K562 (cell line): ENCODE results near the gene DUSP5. TPM values are rescaled to one million over a fixed set of nuclear protein-coding genes. Genes with fewer than 3 reads are reported as not detected.

Source experiments
- BRD9 ChIP-seq: fragments of 450-650 bp; IDR thresholded peaks from 2 replicates; pipeline ENCODE4 v1.6.1; 2018; ENCODE audit warnings: low read depth; ENCODE audit not compliant: partially characterized antibody
- CSDE1 ChIP-seq, 2 experiments: fragments of 450-650 bp; IDR thresholded peaks; 2 replicates each; pipeline ENCODE4 v1.6.1; 2016; ENCODE audit warnings: mild to moderate bottlenecking in 1 of 2
- CTBP1 ChIP-seq: fragments of 450-650 bp; IDR thresholded peaks from 2 replicates; pipeline ENCODE4 v1.6.1; 2016; ENCODE audit warnings: borderline replicate concordance
- EP400 ChIP-seq: fragments of 450-650 bp; IDR thresholded peaks from 2 replicates; pipeline ENCODE4 v1.6.1; 2017; ENCODE audit warnings: antibody characterized with exemption, mild to moderate bottlenecking, moderate library complexity
- EZH2 ChIP-seq: IDR thresholded peaks from 2 replicates; pipeline ENCODE4 v1.6.1; 2012; ENCODE audit warnings: low read depth, mild to moderate bottlenecking, inconsistent platforms, low read length, borderline replicate concordance
- FOXA3 ChIP-seq, 2 experiments: fragments of 450-650 bp in 1 of 2; sonication (generic) in 1 of 2; formaldehyde crosslinking; IDR thresholded peaks in 1 of 2; conservative IDR thresholded peaks in 1 of 2; 2 replicates each; pipeline versions ENCODE4 v1.4.0 to v1.8.0; 2020 to 2022; ENCODE audit warnings: mild to moderate bottlenecking in 2 of 2, missing genetic modification reagents in 1 of 2
- HSF4 ChIP-seq: fragments of 250-450 bp; sonication (Bioruptor Pico); IDR thresholded peaks from 2 replicates; pipeline ENCODE4 v2.1.2; 2022; ENCODE audit warnings: mild to moderate bottlenecking, moderate library complexity, borderline replicate concordance
- IRF2 ChIP-seq: sonication (generic); formaldehyde crosslinking; IDR thresholded peaks from 2 replicates; pipeline ENCODE4 v1.8.1; 2022; ENCODE audit warnings: mild to moderate bottlenecking, missing genetic modification reagents
- L3MBTL2 ChIP-seq: fragments of 450-650 bp; IDR thresholded peaks from 2 replicates; pipeline ENCODE4 v1.6.1; 2016; ENCODE audit warnings: mild to moderate bottlenecking, moderate library complexity
- MTA1 ChIP-seq: fragments of 450-650 bp; IDR thresholded peaks from 2 replicates; pipeline ENCODE4 v1.6.1; 2017; ENCODE audit warnings: borderline replicate concordance
- NFXL1 ChIP-seq: fragments of 450-650 bp; formaldehyde crosslinking; IDR thresholded peaks from 2 replicates; pipeline ENCODE4 v1.4.0; 2021; ENCODE audit warnings: mild to moderate bottlenecking
- NR4A1 ChIP-seq, 2 experiments: fragments of 250-450 bp in 1 of 2; fragments of 450-650 bp in 1 of 2; sonication (Bioruptor Pico) in 1 of 2; IDR thresholded peaks; 2 replicates each; pipeline versions ENCODE4 v1.4.0 to v1.6.1; 2016 to 2020; ENCODE audit warnings: mild to moderate bottlenecking in 2 of 2, missing compliant biosample characterization in 1 of 2, missing genetic modification characterization in 1 of 2, moderate library complexity in 1 of 2
- NRF1 ChIP-seq, 2 experiments: fragments of 450-650 bp; IDR thresholded peaks in 1 of 2; conservative IDR thresholded peaks in 1 of 2; 2 replicates each; pipeline ENCODE4 v1.6.1; 2014; ENCODE audit warnings: mild to moderate bottlenecking in 2 of 2
- PHTF2 ChIP-seq: fragments of 250-450 bp; sonication (Bioruptor Pico); IDR thresholded peaks from 2 replicates; pipeline ENCODE4 v1.5.0; 2021; ENCODE audit warnings: mild to moderate bottlenecking
- RFX7 ChIP-seq: fragments of 250-450 bp; sonication (Bioruptor Pico); IDR thresholded peaks from 2 replicates; pipeline ENCODE4 v1.5.1; 2021; ENCODE audit warnings: mild to moderate bottlenecking
- SMAD1 ChIP-seq: fragments of 150-350 bp; IDR thresholded peaks from 2 replicates; pipeline ENCODE4 v1.6.1; 2014; ENCODE audit warnings: low read length, low read depth; ENCODE audit not compliant: partially characterized antibody
- SMC3 ChIP-seq: conservative IDR thresholded peaks from 2 replicates; pipeline ENCODE4 v1.6.1; 2011; ENCODE audit warnings: low read depth, low read length, improper control_type of control experiment; ENCODE audit not compliant: insufficient read depth
- ZKSCAN1 ChIP-seq: fragments of 150-350 bp; IDR thresholded peaks from 2 replicates; pipeline ENCODE4 v1.6.1; 2016; ENCODE audit warnings: low read depth, low read length
- ZNF277 ChIP-seq: fragments of 250-450 bp; sonication (Bioruptor Pico); IDR thresholded peaks from 2 replicates; pipeline ENCODE4 v1.8.0; 2022; ENCODE audit warnings: inconsistent platforms, mild to moderate bottlenecking, moderate library complexity, borderline replicate concordance
- ZNF444 ChIP-seq: fragments of 250-450 bp; sonication (Bioruptor Pico); IDR thresholded peaks from 2 replicates; pipeline ENCODE4 v1.4.0; 2020; ENCODE audit warnings: mild to moderate bottlenecking, moderate library complexity
- ZNF586 ChIP-seq: fragments of 450-650 bp; formaldehyde crosslinking; conservative IDR thresholded peaks from 2 replicates; pipeline ENCODE4 v1.4.0; 2020; ENCODE audit warnings: mild to moderate bottlenecking, moderate library complexity
- ZNF707 ChIP-seq: fragments of 250-450 bp; sonication (Bioruptor Pico); conservative IDR thresholded peaks from 2 replicates; pipeline ENCODE4 v1.8.0; 2022; ENCODE audit warnings: inconsistent platforms, mild to moderate bottlenecking, moderate library complexity
- polyA plus RNA-seq, 8 experiments: library from polyadenylated mRNA; depleted of rRNA in 4 of 8; stranded (reverse) in 5 of 8; unstranded in 3 of 8; fragments of >200 nt; fragmentation: Nextera tagmentation in 2 of 8; fragmentation: Illumina TruSeq in 1 of 8; extraction: Ambion mirVana in 2 of 8; extraction: Trizol in 1 of 8; gene quantifications; 2 replicates each; pipeline versions ENCODE4 v1.2.1 to v1.2.3, GENCODE V29; 2011 to 2014; ENCODE audit warnings: inconsistent platforms in 1 of 8, missing spikeins in 1 of 8
- total RNA-seq, 7 experiments: library from RNA; depleted of rRNA in 6 of 7; stranded (reverse); fragments of >200 nt in 6 of 7; fragmentation: Illumina TruSeq in 2 of 7; extraction: Trizol in 2 of 7; gene quantifications; 2 replicates each; pipeline versions ENCODE4 v1.2.1 to v1.2.3, GENCODE V29; 2011 to 2021; ENCODE audit warnings: low replicate concordance in 1 of 7
- TF ChIP-seq, protein P1 (sequence below): IDR thresholded peaks from 3 replicates; pipeline ENCODE4 v1.6.1; 2011; ENCODE audit warnings: borderline replicate concordance, mild to moderate bottlenecking; ENCODE audit not compliant: insufficient read length, insufficient read depth
- TF ChIP-seq, protein P2 (sequence below): fragments of 250-450 bp; sonication (Bioruptor Pico); IDR thresholded peaks from 2 replicates; pipeline ENCODE4 v1.5.0; 2020; ENCODE audit warnings: mild to moderate bottlenecking

Gene DUSP5
- total and polyA plus RNA-seq, 9 of the 15 experiments (the other 6 are each of a cell fraction or from before 2014, with no cell fraction given): 0.49 to 3.4 (median 2.0) TPM

DNA sequence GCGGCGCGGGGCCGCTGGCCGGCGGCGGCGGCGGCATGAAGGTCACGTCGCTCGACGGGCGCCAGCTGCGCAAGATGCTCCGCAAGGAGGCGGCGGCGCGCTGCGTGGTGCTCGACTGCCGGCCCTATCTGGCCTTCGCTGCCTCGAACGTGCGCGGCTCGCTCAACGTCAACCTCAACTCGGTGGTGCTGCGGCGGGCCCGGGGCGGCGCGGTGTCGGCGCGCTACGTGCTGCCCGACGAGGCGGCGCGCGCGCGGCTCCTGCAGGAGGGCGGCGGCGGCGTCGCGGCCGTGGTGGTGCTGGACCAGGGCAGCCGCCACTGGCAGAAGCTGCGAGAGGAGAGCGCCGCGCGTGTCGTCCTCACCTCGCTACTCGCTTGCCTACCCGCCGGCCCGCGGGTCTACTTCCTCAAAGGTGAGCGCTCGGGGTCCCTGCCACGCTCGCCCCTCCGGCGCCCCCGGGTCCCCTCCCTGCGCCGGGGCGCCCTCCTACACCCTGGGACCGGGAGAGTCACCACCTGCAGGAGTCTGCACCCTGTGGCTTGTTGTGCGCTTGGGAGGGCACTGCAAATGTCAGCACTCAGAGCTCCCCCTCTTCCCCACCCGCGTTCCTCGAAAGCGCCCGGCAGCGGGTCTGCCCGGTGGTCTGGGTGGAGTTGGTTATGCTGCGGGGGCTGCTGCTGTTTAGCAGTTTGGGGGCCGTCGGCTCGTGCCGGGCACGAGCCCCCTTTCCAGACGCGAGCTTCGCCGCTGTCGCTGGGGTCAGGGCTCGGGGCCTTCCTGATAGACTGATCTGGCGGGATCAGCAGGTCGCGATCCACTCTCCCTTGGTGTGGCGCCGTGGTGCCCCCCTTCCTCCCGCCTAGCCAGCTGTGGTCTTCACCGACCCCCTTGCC is 627 bp downstream of the DUSP5 start (continued):
- no peak for TF ChIP-seq ZNF277 (CRISPR knock-in tag)
- TF ChIP-seq FOXA3 (CRISPR knock-in tag; conservative IDR thresholded peaks at IDR 0.05 in 1 of 2, IDR thresholded peaks at IDR 0.05 in 1 of 2): no peak
- TF ChIP-seq CTBP1: no peak; the same call in 1 of the 2 replicates
- peak; percentile 62 for TF ChIP-seq L3MBTL2
- TF ChIP-seq, protein P1, sequence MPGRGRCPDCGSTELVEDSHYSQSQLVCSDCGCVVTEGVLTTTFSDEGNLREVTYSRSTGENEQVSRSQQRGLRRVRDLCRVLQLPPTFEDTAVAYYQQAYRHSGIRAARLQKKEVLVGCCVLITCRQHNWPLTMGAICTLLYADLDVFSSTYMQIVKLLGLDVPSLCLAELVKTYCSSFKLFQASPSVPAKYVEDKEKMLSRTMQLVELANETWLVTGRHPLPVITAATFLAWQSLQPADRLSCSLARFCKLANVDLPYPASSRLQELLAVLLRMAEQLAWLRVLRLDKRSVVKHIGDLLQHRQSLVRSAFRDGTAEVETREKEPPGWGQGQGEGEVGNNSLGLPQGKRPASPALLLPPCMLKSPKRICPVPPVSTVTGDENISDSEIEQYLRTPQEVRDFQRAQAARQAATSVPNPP: no peak
- TF ChIP-seq NR4A1 (CRISPR knock-in tag; IDR thresholded peaks at IDR 0.05): no peak
- no peak for TF ChIP-seq NR4A1 (tag; IDR thresholded peaks at IDR 0.05)
- no peak for TF ChIP-seq SMC3
- TF ChIP-seq, protein P2, sequence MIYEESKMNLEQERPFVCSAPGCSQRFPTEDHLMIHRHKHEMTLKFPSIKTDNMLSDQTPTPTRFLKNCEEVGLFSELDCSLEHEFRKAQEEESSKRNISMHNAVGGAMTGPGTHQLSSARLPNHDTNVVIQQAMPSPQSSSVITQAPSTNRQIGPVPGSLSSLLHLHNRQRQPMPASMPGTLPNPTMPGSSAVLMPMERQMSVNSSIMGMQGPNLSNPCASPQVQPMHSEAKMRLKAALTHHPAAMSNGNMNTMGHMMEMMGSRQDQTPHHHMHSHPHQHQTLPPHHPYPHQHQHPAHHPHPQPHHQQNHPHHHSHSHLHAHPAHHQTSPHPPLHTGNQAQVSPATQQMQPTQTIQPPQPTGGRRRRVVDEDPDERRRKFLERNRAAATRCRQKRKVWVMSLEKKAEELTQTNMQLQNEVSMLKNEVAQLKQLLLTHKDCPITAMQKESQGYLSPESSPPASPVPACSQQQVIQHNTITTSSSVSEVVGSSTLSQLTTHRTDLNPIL (CRISPR knock-in tag): no peak
- TF ChIP-seq HSF4: no peak
- no peak for TF ChIP-seq ZNF707 (CRISPR knock-in tag)
- TF ChIP-seq EP400: no peak
- no peak for TF ChIP-seq EZH2
- TF ChIP-seq SMAD1: no peak
- no peak for TF ChIP-seq ZKSCAN1
- peak in 1 of 2 experiments; percentile 43; a peak in 1 of 4 replicates for TF ChIP-seq NRF1 (conservative IDR thresholded peaks at IDR 0.05 in 1 of 2, IDR thresholded peaks at IDR 0.05 in 1 of 2)
- no peak for TF ChIP-seq IRF2 (CRISPR knock-in tag)
- TF ChIP-seq ZNF586 (CRISPR knock-in tag): no peak
- no peak for TF ChIP-seq CSDE1 (IDR thresholded peaks at IDR 0.05)
- no peak for TF ChIP-seq PHTF2 (CRISPR knock-in tag)
- no peak for TF ChIP-seq ZNF444 (CRISPR knock-in tag)
- TF ChIP-seq RFX7 (CRISPR knock-in tag): no peak
- no peak for TF ChIP-seq NFXL1 (CRISPR knock-in tag)
- TF ChIP-seq MTA1: no peak
- no peak for TF ChIP-seq BRD9
